Adipocyte (in vitro differentiated cells): ENCODE data around the gene GAB3.
"Not testable (repeated sequence)": the region's sequence is repeated elsewhere in the genome, so short reads cannot be mapped to it uniquely, and the experiment has no call there.

Source experiments
- DNase-seq: peaks from one replicate; pipeline ENCODE4 v3.0.0-alpha.2; 2015; ENCODE audit warnings: low read depth
- H3K27me3 ChIP-seq: replicated peaks from 2 replicates; pipeline ENCODE4 v1.7.0; 2013; ENCODE audit warnings: mild to moderate bottlenecking, low read length, moderate library complexity; ENCODE audit not compliant: control insufficient read depth, insufficient read depth
- H3K36me3 ChIP-seq: 2 replicates; pipeline ENCODE4 v1.7.0; 2013; ENCODE audit warnings: low read length, mild to moderate bottlenecking, moderate library complexity; ENCODE audit not compliant: control insufficient read depth, insufficient read depth, severe bottlenecking
- H3K4me1 ChIP-seq: 2 replicates; pipeline ENCODE4 v1.7.0; 2013; ENCODE audit warnings: mild to moderate bottlenecking, low read length, moderate library complexity; ENCODE audit not compliant: control insufficient read depth, insufficient read depth
- H3K4me3 ChIP-seq: 2 replicates; pipeline ENCODE4 v1.7.0; 2013; ENCODE audit warnings: mild to moderate bottlenecking, low read length, moderate library complexity
- H3K9ac ChIP-seq: 2 replicates; pipeline ENCODE4 v1.7.0; 2013; ENCODE audit warnings: mild to moderate bottlenecking, low read length, moderate library complexity
- H3K9me3 ChIP-seq: 2 replicates; pipeline ENCODE4 v1.7.0; 2013; ENCODE audit warnings: mild to moderate bottlenecking, low read length, moderate library complexity; ENCODE audit not compliant: control insufficient read depth

Gene GAB3

DNA sequence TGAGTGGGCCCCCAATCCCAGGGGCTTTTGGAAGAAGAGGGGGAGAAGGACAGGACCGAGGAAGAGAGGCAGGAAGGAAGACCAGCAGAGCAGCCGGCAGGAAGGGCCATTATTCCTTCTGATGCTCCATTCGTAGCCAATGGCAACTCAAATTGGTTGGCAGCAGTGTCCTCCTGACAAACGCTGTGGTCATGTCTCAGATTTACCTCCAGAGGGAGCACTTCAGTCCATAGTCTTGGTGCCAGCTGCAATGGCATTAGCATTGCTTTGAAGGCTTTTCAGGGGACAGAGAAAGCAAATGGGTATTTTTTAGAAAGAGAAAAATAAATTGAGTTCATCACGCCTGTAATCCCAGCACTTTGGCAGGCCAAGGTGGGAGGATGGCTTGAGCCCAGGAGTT is 121.9 kb downstream of the GAB3 start:
- not testable (repeated sequence) for H3K4me3 ChIP-seq, H3K36me3 ChIP-seq, H3K9me3 ChIP-seq, H3K27me3 ChIP-seq, H3K9ac ChIP-seq, DNase-seq, H3K4me1 ChIP-seq
